ENCODE data around the gene CD300C.
"Not testable (repeated sequence)": the region's sequence is repeated elsewhere in the genome, so short reads cannot be mapped to it uniquely, and the experiment has no call there.

CD300C gene

GRCh38 chr17:74529243-74529642, 16.7 kb downstream of the CD300C start:
- DNase-seq = no peak

- DNase-seq = no peak
These were observed 17.3 kb downstream of the CD300C start for GRCh38 chr17:74528491-74529199.

DNA sequence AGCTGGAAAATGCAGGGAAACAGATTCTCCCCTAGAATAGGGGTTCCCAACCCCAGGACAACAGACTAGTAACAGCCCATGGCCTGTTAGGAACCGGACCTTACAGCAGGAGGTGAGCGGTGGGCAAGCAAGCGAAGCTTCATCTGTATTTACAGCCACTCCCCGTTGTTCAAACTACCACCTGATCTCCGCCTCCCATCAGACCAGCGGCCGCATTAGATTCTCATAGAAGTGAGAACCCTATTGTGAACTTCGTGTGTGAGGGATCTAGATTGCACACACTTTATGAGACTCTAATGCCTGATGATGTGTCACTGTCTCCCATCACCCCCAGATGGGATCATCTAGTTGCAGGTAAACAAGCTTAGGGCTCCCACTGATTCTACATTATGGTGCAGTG, 18.2 kb downstream of the CD300C start:
- DNase-seq = no peak

GRCh38 chr17:74527081-74527480, 18.8 kb downstream of the CD300C start:
- DNase-seq = no peak

DNA sequence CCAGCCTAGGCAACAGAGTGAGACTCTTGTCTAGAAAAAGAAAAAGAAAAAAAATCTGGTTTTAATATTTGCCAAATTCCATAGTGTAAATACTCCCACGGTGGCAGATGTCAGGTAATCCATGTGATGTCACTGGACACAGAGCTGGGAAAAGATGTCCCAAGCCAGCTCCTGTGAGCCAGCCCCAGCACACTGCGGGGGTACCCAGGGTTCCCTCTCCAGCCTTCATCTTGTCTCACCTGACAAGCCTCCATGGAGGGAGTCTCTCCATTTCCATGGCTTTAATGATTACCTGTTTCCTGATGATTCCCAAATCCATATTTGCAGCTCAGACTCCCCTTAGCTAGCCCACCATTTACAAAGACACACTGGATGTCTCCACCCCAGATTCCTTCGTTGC, 19.2 kb downstream of the CD300C start:
- no peak for DNase-seq

DNA sequence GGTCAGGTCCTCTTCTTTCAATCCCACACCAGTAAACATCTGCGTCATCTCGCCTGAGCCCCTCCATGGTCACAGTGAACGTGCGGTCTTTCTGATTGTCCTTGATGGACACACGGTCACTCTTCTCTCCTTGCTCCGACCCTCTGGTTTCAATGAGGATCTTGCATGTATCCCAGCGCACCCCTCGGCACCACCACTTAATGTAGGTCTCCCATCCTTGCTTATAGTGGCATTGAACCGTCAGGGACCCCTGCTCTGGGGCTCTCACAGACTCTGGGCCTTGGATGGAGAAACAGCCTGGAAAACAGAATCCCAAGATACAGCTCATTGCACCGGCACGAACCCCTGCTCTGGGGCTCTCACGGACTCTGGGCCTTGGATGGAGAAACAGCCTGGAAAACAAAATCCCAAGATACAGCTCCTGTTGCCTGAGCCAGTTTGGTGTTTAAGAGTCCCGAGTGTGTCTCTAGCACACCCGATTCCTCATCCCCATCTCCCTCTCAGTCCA, 20.1 kb downstream of the CD300C start:
- no peak for DNase-seq

GRCh38 chr17:74525465-74525725, 20.5 kb downstream of the CD300C start:
- DNase-seq = no peak

DNA sequence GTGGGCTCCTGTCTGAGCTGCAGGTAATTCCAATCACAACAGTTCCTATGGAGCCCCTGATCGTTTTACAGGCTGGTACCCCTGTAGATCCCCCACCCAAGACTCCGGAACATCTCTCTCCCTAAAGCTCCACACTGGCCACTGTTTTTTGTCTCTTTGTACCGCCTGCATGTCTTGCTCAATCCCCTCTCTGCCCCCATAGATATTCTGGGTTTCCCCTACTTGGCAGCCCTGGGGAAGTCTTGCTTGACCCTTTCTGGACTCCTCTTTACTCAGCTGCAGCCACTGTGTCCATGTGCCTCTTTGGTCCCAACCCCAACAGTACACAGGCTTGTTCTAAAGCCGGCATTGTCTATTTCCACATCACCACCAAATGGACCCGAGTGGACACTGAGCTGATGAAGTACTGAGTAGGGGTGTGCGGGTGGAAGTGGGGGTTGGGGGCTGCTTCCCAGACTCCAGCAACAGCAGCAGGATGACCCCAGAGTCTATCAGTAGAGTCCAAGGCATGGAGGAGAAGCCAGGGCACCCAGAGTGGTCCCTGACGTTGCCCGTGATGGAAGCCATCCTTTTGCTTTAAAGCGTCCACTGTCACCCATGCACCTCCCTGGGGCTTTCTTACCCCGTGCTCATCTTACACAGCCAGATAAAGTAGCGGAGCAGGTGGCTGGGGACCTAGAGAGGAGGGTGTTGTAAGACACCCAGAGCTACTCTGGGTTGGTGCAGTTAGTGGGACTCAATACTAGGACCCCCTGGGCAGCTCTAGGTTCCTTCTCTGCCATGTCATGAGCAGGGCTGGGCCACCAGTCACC, 21.1 kb downstream of the CD300C start:
- DNase-seq = no peak

DNA sequence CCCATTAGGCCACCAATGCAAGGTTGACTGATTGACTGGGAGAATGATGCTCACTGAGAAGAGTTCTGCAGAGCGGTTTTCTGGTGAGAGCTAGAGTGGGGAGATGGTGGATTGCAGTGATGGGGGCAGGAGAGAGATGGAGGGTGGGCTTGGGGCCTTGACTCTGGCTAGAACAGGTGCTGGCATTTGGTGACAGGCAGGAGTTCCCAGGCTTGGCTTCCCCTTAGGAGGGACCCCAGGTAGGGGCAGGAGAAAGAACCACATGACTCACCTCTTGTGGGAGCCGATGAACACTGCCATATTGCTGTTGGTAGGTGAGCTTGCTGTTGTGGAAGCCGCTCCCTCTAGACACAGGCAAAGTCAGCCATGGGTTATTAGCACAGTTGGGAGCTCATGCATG, 22.6 kb downstream of the CD300C start:
- DNase-seq = no peak

DNA sequence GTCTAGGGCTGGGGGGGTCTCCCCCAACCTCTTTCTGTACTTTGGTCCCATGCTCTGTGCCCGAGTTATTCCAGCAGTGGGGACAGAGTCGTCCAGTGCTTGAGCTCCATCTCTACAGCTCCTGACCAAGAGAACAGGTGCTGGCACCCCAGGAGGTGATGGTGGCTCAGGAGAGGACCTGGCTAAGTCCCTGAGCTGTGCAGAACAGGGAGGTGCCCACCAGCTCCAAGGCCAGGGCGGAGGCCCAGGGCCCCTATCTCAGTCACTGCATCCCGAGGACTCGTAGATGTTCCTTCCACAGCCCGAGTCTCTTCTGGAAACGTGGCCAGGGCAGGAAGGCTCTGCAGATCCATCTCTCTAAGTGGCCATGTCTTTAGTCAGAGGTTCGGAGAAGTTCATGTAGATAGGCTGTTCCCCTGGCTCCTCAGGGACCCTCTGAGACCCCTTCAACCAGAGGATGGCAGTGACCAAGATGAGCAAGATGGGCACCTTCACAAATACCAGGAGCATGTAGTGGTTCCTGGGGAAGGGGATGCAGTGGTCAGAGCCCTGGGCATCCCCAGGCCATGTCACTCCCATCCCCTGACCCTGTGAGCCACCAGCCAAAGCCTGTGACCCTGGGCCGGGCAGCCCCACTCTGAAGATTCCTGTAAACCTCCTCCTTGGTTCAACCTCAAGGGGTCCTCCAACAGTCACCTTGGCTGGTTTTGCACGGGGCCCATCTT, 23.4 kb downstream of the CD300C start:
- DNase-seq = no peak

DNA sequence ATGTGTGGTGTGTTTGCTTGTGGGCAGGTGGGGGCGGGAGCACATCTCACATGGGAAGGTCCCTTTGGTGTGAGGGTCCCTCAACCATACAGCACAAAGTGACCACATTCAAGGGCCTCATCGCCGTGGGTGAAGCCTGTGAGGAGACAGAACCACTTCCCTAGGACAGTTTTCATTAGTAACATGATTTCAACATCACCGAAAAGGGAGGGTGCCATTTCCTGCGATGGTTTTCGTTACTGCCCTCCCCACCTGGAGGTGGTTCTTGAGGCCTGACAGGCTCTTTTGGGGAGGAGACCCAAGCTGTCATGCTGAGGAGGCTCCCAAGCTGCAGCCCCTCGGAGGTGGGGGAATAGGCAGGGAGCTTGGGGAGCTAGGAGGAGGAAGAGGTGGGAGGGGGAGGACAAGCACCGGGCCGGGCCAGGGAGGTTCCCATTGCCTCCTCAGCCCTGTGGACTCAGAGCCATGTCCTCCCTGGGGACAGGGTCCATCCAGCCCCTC, 24.2 kb downstream of the CD300C start:
- DNase-seq = no peak

DNA sequence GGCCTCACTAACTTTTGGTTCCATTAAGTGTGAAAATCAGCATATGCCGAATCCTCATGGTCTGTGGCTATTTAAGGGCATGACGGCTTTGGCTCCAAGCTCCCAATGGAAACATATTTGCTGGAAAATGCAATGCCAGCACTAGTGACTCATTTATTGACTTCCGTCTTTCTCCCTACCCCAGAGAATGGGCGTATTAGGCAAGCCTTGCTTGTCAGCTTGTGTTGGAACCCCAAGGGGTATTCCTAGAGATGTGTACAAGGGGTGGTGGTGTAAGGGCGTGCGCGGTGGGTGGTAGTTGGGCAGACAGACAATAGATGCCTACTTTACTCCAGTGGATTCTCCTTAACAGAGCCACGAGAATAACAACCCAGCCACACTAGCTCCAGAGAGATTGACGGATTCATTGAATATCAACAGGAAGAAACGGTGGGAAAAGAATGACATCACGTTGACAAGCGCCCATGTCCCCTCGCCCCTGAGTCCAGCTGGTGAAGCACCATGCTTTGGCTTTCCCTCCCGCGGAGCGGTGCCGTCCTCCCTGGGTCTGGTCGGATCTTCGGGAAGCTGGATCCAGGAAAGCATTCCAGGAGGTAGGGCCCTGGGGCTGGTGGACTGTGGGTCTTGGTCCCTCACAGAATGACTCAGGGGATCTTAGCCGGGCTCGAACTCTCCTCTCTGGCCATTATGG, 25.0 kb downstream of the CD300C start:
- DNase-seq = no peak

DNA sequence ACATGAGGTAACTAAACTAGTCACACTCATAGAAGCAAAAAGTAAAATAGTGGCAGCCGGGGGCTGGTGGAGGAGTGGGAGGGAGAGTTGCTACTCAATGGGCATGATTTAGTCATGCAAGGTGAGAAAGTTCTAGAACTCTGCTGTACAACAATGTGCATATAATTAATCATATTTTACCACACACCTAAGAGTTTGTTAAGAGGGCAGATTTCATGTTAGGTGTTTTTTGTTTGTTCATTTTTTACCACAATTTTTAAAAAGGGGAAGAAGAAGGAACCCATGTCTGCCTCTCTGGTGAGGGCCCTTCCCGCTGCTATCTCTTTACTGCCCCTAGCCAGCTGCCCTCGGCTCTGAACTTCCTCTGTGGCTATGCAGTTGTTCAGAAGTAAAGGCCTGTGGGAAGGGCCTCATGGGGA, 25.9 kb downstream of the CD300C start:
- DNase-seq = no peak

GRCh38 chr17:74518413-74518981, 27.4 kb downstream of the CD300C start:
- not testable (repeated sequence) for DNase-seq

- DNase-seq = no peak
These were observed 29.2 kb downstream of the CD300C start for GRCh38 chr17:74516561-74517328.

DNA sequence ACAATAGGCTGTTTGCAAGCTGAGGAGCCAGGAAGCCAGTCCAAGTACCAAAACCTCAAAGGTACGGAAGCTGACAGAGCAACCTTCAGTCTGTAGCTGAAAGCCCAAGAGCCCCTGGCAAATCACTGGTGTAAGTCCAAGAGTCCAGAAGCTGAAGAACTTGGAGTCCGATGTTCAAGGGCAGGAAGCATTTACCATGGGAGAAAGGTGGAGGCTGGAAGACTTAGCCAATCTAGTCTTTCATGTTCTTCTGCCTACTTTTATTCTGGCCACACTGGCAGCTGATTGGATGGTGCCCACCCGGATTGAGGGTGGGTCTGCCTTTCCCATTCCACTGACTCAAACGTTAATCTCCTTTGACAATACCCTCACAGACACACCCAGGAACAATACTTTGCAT, 30.0 kb downstream of the CD300C start:
- DNase-seq = no peak

DNA sequence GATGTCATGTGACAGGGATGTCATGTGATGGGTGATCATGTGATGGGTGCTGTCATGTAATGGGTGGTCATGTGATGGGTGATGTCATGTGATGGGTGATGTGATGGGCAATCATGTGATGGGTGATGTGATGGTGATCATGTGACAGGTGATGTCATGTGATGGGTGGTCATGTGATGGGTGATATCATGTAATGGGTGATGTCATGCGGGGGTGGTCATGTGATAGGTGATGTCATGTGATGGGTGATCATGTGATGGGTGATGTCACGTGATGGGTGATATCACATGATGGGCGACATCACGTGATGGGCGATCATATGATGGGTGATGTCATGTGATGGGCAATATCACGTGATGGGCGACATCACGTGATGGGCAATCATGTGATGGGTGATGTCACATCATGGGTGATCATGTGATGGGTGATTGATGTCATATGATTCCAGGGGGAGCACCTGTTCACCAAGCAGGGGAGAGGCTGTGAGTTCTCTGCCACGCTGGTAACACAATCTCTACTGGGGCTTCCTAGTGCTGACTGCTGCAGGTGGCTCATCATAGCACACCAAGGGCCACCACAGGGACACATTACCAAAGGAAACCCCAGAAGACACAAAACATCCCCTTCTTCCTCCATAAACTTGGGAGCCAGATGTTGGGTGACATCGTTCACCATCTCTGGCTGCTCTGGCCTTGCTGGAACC, 31.1 kb downstream of the CD300C start:
- DNase-seq = peak; percentile 100

DNA sequence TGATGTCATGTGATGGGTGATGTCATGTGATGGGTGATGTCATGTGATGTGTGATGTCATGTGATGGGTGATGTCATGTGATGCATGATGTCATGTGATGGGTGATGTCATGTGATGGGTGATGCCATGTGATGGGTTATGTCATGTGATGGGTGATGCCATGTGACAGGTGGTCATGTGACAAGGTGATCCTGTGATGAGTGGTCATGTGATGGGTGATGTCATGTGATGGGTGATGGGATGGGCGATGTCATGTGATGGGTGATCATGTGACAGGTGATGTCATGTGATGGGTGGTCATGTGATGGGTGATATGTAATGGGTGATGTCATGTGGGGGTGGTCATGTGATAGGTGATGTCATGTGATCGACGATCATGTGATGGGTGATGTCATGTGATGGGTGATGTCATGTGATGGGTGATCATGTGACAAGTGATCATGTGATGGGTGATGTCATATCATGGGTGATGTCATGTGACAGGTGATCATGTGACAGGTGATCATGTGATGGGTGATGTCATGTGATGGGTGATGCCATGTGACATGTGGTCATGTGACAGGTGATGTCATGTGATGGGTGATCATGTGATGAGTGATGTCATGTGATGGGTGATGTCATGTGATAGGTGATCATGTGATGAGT, 31.8 kb downstream of the CD300C start:
- DNase-seq = peak; percentile 100

DNA sequence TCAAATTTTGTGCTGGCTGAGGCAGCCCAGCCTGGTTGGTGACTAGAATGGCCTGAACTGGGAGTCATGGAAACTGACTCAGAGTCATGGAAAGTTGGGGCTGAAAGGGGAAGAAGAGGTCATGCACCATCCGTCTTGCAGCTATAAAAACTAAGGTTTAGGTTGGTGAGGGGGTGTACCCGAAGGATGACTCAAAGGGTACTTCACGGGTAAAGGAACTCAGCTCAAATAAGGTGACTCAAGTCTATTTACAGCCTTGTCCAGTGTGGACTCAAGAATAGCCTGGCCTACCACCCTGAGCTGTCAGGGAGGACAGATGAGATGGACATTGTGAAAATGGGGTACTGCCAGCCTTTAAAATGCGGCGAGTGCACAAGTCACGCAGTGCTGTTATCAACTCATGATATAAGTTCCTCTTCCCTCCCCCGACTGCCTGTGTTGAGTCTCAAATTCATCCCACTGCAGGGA, 33.3 kb downstream of the CD300C start:
- no peak for DNase-seq

DNA sequence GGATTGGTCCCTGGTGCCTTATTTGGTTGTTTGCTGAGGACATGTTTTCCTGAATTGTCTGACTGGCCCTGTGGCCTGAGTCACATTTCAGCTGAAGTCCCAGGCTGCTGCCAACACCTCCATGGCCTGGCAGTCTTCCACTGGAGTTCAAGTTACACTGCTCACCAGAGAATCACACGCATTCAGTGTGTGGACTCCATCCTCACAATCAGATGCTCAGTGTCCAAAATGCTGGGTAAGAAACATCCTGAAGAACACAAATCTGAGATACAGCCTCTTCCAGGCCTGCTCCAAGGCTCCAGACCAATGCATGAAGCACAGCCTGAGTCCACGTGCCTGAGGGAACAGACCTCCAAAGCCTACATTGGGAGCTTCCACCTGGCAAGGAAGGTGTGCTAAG, 33.9 kb downstream of the CD300C start:
- DNase-seq = no peak

DNA sequence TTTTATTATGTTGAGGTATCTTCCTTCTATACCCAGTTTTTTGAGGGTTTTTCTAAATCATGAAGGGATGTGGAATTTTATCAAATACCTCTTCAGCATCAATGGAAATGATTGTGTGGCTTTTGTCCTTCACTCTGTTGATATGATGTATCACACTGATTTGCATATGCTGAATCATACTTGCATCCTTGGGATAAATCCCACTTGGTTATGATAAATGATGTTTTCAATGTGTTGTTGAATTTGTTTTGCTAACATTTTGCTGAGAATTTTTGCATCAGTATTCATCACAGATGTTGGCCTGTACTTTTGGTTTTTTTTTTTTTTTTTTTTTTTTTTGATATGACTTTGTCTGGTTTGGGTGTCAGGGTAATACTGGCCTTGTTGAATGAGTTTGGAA, 37.8 kb downstream of the CD300C start:
- DNase-seq = no peak

Data from NCI-H1105 treated with DMSO at 0.1 percent for 48 hours (cell line).